GM12878 (cell line): ENCODE measurements around the gene PCDHGC3. TPM values are rescaled to one million over a fixed set of nuclear protein-coding genes. Genes with fewer than 3 reads are reported as not detected.

Source experiments
- BACH1 ChIP-seq: fragments of 450-650 bp; IDR thresholded peaks from 2 replicates; pipeline ENCODE4 v1.6.1; 2017; ENCODE audit warnings: mild to moderate bottlenecking, borderline replicate concordance
- BHLHE40 ChIP-seq, 2 experiments: fragments of 450-650 bp in 1 of 2; IDR thresholded peaks; 2 replicates each; pipeline ENCODE4 v1.6.1; 2011 to 2017; ENCODE audit warnings: low read depth in 2 of 2, borderline replicate concordance in 1 of 2, improper control_type of control experiment in 1 of 2, low read length in 1 of 2, mild to moderate bottlenecking in 1 of 2
- CBX3 ChIP-seq: fragments of 200-600 bp; sonication (generic); IDR thresholded peaks from 2 replicates; pipeline ENCODE4 v1.6.1; 2016; ENCODE audit warnings: low read depth, borderline replicate concordance
- DPF2 ChIP-seq: fragments of 450-650 bp; IDR thresholded peaks from 2 replicates; pipeline ENCODE4 v1.6.1; 2017; ENCODE audit warnings: mild to moderate bottlenecking
- ETV6 ChIP-seq, 2 experiments: fragments of 450-650 bp in 1 of 2; IDR thresholded peaks in 1 of 2; conservative IDR thresholded peaks in 1 of 2; 2 replicates each; pipeline ENCODE4 v1.6.1; 2014; ENCODE audit warnings: antibody characterized with exemption in 1 of 2, borderline replicate concordance in 1 of 2, low read depth in 1 of 2, mild to moderate bottlenecking in 1 of 2, moderate library complexity in 1 of 2
- GATAD2B ChIP-seq: fragments of 450-650 bp; conservative IDR thresholded peaks from 2 replicates; pipeline ENCODE4 v1.6.1; 2017; ENCODE audit warnings: low read depth, mild to moderate bottlenecking, moderate library complexity
- MTA2 ChIP-seq: fragments of 450-650 bp; IDR thresholded peaks from 2 replicates; pipeline ENCODE4 v1.6.1; 2016; ENCODE audit warnings: low read depth, mild to moderate bottlenecking, moderate library complexity
- MXI1 ChIP-seq: fragments of 150-350 bp; IDR thresholded peaks from 2 replicates; pipeline ENCODE4 v1.6.1; 2011; ENCODE audit warnings: low read depth, mild to moderate bottlenecking, inconsistent platforms, low read length, improper control_type of control experiment
- MYB ChIP-seq: fragments of 150-350 bp; IDR thresholded peaks from 2 replicates; pipeline ENCODE4 v1.6.1; 2014; ENCODE audit warnings: mild to moderate bottlenecking, low read depth, low read length, borderline replicate concordance
- NR2C1 ChIP-seq: fragments of 450-650 bp; IDR thresholded peaks from 2 replicates; pipeline ENCODE4 v1.6.1; 2017; ENCODE audit warnings: antibody characterized with exemption, mild to moderate bottlenecking, moderate library complexity
- NR2C2 ChIP-seq: IDR thresholded peaks from 2 replicates; pipeline ENCODE4 v1.6.1; 2011; ENCODE audit warnings: borderline replicate concordance, low read depth; ENCODE audit not compliant: control insufficient read depth, insufficient read length
- POU2F2 ChIP-seq: IDR thresholded peaks from 3 replicates; pipeline ENCODE4 v1.6.1; 2011; ENCODE audit warnings: low read depth, mild to moderate bottlenecking, low read length, borderline replicate concordance
- RB1 ChIP-seq: fragments of 450-650 bp; formaldehyde crosslinking; IDR thresholded peaks from 2 replicates; pipeline ENCODE4 v1.6.1; 2017; ENCODE audit warnings: mild to moderate bottlenecking, borderline replicate concordance
- SMC3 ChIP-seq: IDR thresholded peaks from 2 replicates; pipeline ENCODE4 v1.6.1; 2011; ENCODE audit warnings: low read length, improper control_type of control experiment, borderline replicate concordance
- SRF ChIP-seq, 2 experiments: IDR thresholded peaks; 2 replicates each; pipeline ENCODE4 v1.6.1; 2011; ENCODE audit warnings: low read depth in 2 of 2, low read length in 2 of 2, mild to moderate bottlenecking in 1 of 2, moderate library complexity in 1 of 2
- SUZ12 ChIP-seq: fragments of 200-600 bp; sonication (generic); IDR thresholded peaks from one replicate; pipeline ENCODE4 v1.6.1; 2018; ENCODE audit warnings: antibody characterized with exemption, mild to moderate bottlenecking; ENCODE audit not compliant: unreplicated experiment
- ZNF207 ChIP-seq: fragments of 450-650 bp; IDR thresholded peaks from 2 replicates; pipeline ENCODE4 v1.6.1; 2014; ENCODE audit warnings: antibody characterized with exemption, mild to moderate bottlenecking, borderline replicate concordance
- ZNF217 ChIP-seq: fragments of 450-650 bp; IDR thresholded peaks from 2 replicates; pipeline ENCODE4 v1.6.1; 2017; ENCODE audit warnings: antibody characterized with exemption, mild to moderate bottlenecking
- ZNF384 ChIP-seq: IDR thresholded peaks from 2 replicates; pipeline ENCODE4 v1.6.1; 2012; ENCODE audit warnings: low read depth, mild to moderate bottlenecking, low read length, improper control_type of control experiment, borderline replicate concordance
- polyA plus RNA-seq, 11 experiments: library from polyadenylated mRNA; depleted of rRNA in 4 of 11; unstranded in 6 of 11; stranded (reverse) in 5 of 11; fragments of >200 nt; fragmentation: Nextera tagmentation in 4 of 11; fragmentation: Illumina TruSeq in 1 of 11; extraction: Ambion mirVana in 4 of 11; extraction: Trizol in 1 of 11; gene quantifications; 1 replicate in 1 of 11; 2 replicates in 10 of 11; pipeline versions ENCODE4 v1.2.1 to v1.2.3, GENCODE V29; 2011 to 2016; ENCODE audit warnings: inconsistent platforms in 2 of 11, missing spikeins in 2 of 11, low read depth in 1 of 11
- total RNA-seq, 4 experiments: library from RNA; depleted of rRNA in 3 of 4; stranded (reverse); fragments of >200 nt in 3 of 4; fragmentation: Illumina TruSeq in 1 of 4; extraction: Trizol in 1 of 4; gene quantifications; 2 replicates each; pipeline versions ENCODE4 v1.2.1 to v1.2.3, GENCODE V29; 2013 to 2021
- TF ChIP-seq, protein P1 (sequence below): fragments of 450-650 bp; IDR thresholded peaks from 2 replicates; pipeline ENCODE4 v1.6.1; 2016; ENCODE audit warnings: mild to moderate bottlenecking
- TF ChIP-seq, protein P2 (sequence below): IDR thresholded peaks from 2 replicates; pipeline ENCODE4 v1.6.1; 2012; ENCODE audit warnings: low read length, inconsistent platforms
- TF ChIP-seq, protein P3 (sequence below): fragments of 450-650 bp; IDR thresholded peaks from 2 replicates; pipeline ENCODE4 v1.6.1; 2017; ENCODE audit warnings: antibody characterized with exemption, mild to moderate bottlenecking, moderate library complexity
- TF ChIP-seq, protein P4 (sequence below): IDR thresholded peaks from 2 replicates; pipeline ENCODE4 v1.6.1; 2011; ENCODE audit warnings: borderline replicate concordance, low read depth, mild to moderate bottlenecking, moderate library complexity, low read length; ENCODE audit not compliant: insufficient read depth, poor library complexity, severe bottlenecking

The PCDHGC3 gene
- total and polyA plus RNA-seq, 10 of the 15 experiments (the other 5 are each of a cell fraction or from before 2014, with no cell fraction given) = 0.53 to 22.1 (median 12.0) TPM

DNA sequence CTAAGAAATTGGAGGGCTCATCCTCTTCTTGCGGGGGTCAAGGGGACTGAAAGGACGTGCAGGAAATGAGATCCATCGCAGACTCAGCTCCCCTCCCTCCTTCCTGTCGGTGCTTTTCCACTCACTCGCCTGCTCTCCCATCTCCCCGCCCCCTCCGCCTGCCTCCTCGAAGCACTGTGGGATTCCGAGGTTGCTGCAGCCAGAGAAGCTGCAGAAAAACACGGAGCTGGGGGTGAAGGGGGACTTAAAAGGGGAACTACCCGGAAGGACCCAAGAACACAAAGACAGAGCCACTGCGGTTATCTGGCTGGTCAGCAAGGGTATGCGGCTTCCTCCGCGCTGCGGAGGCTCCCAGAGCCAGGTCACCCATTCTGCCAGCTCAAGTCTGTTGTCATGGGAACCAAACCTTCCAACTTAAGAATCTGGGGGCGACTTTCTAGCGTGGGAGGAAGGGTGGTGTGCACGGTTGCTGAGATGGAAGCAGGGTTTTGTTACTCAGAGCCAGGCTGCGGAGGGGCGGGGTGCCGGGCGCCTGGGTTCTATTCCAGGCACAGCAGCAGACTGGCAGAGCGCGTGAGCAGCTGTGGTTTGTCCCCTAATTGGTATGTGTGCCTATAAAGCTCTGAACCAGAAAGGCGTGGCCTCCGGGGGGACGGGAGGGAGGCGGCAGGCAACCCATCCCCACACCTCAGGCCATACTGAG lies 38.0 kb downstream of the PCDHGC3 start (continued):
- TF ChIP-seq ETV6 (conservative IDR thresholded peaks at IDR 0.05 in 1 of 2, IDR thresholded peaks at IDR 0.05 in 1 of 2; ENCODE audit: borderline replicate concordance in 1 of 2, low read depth in 1 of 2) (no peak), MYB (no peak), RB1 (no peak), BHLHE40 (IDR thresholded peaks at IDR 0.05; ENCODE audit: borderline replicate concordance in 1 of 2, low read depth in 2 of 2, low read length in 1 of 2) (peak; percentile 84 to 88), SUZ12 (no peak), ZNF207 (no peak), SRF (IDR thresholded peaks at IDR 0.05; ENCODE audit: low read depth in 2 of 2, low read length in 2 of 2) (no peak), CBX3 (no peak), GATAD2B (0 out of 2 replicates have a peak, but pooled peaks have one; percentile 49), NR2C1 (no peak), SMC3 (no peak), MTA2 (peak; percentile 56), NR2C2 (no peak), ZNF384 (no peak), DPF2 (no peak; the same call in 1 of the 2 replicates), MXI1 (peak; percentile 25; the same call in 1 of the 2 replicates), BACH1 (no peak), POU2F2 (peak; percentile 28; the same call in 1 of the 3 replicates), ZNF217 (no peak)
- TF ChIP-seq, protein P1, sequence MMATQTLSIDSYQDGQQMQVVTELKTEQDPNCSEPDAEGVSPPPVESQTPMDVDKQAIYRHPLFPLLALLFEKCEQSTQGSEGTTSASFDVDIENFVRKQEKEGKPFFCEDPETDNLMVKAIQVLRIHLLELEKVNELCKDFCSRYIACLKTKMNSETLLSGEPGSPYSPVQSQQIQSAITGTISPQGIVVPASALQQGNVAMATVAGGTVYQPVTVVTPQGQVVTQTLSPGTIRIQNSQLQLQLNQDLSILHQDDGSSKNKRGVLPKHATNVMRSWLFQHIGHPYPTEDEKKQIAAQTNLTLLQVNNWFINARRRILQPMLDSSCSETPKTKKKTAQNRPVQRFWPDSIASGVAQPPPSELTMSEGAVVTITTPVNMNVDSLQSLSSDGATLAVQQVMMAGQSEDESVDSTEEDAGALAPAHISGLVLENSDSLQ = 0 out of 2 replicates have a peak, but pooled peaks have one; percentile 6
- TF ChIP-seq, protein P2, sequence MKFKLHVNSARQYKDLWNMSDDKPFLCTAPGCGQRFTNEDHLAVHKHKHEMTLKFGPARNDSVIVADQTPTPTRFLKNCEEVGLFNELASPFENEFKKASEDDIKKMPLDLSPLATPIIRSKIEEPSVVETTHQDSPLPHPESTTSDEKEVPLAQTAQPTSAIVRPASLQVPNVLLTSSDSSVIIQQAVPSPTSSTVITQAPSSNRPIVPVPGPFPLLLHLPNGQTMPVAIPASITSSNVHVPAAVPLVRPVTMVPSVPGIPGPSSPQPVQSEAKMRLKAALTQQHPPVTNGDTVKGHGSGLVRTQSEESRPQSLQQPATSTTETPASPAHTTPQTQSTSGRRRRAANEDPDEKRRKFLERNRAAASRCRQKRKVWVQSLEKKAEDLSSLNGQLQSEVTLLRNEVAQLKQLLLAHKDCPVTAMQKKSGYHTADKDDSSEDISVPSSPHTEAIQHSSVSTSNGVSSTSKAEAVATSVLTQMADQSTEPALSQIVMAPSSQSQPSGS = no peak
- TF ChIP-seq, protein P3, sequence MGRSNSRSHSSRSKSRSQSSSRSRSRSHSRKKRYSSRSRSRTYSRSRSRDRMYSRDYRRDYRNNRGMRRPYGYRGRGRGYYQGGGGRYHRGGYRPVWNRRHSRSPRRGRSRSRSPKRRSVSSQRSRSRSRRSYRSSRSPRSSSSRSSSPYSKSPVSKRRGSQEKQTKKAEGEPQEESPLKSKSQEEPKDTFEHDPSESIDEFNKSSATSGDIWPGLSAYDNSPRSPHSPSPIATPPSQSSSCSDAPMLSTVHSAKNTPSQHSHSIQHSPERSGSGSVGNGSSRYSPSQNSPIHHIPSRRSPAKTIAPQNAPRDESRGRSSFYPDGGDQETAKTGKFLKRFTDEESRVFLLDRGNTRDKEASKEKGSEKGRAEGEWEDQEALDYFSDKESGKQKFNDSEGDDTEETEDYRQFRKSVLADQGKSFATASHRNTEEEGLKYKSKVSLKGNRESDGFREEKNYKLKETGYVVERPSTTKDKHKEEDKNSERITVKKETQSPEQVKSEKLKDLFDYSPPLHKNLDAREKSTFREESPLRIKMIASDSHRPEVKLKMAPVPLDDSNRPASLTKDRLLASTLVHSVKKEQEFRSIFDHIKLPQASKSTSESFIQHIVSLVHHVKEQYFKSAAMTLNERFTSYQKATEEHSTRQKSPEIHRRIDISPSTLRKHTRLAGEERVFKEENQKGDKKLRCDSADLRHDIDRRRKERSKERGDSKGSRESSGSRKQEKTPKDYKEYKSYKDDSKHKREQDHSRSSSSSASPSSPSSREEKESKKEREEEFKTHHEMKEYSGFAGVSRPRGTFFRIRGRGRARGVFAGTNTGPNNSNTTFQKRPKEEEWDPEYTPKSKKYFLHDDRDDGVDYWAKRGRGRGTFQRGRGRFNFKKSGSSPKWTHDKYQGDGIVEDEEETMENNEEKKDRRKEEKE = no peak
- TF ChIP-seq, protein P4, sequence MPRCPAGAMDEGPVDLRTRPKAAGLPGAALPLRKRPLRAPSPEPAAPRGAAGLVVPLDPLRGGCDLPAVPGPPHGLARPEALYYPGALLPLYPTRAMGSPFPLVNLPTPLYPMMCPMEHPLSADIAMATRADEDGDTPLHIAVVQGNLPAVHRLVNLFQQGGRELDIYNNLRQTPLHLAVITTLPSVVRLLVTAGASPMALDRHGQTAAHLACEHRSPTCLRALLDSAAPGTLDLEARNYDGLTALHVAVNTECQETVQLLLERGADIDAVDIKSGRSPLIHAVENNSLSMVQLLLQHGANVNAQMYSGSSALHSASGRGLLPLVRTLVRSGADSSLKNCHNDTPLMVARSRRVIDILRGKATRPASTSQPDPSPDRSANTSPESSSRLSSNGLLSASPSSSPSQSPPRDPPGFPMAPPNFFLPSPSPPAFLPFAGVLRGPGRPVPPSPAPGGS = no peak
